ENCODE measurements around the gene MBOAT7.
A peak's percentile ranks its signal among the peaks of the same experiment; 100 is the strongest.

DNA sequence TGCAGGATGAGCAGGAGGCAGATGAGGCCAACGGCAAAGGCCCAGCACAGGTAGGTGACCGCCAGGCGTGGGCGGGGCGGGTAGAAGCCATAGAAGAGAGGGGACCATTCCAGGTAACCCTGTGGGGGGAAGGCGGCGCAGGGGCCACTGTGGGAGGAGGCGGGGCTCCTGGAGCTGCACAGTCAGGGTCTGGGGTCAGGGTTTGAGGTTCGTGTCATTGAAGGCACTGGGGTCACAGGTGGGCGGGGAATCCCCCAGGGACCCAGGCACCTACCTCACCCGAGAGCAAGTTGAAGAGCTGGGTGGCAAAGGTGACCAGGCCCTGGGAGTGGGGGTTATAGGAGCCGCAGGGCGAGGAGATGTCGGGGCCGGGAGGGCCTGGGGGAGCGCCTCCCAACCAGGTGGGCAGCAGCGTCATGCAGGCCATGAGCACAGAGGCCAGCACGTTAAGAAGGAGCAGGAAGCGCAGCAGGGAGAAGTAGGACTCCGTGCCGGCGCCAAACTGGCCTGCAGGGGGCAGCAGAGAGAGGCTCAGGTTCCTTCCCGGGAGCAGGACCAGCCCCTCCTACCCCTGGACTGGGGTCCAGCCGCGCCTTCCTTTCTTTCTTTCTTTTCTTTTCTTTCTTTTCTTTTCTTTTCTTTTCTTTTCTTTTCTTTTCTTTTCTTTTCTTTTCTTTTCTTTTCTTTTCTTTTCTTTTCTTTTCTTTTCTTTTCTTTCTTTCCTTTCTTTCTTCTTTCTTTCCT, 21.0 kb downstream of the MBOAT7 start:
- TF ChIP-seq, protein P1, sequence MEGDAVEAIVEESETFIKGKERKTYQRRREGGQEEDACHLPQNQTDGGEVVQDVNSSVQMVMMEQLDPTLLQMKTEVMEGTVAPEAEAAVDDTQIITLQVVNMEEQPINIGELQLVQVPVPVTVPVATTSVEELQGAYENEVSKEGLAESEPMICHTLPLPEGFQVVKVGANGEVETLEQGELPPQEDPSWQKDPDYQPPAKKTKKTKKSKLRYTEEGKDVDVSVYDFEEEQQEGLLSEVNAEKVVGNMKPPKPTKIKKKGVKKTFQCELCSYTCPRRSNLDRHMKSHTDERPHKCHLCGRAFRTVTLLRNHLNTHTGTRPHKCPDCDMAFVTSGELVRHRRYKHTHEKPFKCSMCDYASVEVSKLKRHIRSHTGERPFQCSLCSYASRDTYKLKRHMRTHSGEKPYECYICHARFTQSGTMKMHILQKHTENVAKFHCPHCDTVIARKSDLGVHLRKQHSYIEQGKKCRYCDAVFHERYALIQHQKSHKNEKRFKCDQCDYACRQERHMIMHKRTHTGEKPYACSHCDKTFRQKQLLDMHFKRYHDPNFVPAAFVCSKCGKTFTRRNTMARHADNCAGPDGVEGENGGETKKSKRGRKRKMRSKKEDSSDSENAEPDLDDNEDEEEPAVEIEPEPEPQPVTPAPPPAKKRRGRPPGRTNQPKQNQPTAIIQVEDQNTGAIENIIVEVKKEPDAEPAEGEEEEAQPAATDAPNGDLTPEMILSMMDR (IDR thresholded peaks at IDR 0.05; ENCODE audit: control extremely low read depth in 1 of 3, insufficient read depth in 1 of 3, low read depth in 1 of 3, low read length in 3 of 3) = peak; percentile 81 to 92 (median 91)
- no peak for TF ChIP-seq SIRT6 (IDR thresholded peaks at IDR 0.05; ENCODE audit: low read length)
- TF ChIP-seq CHD2 (IDR thresholded peaks at IDR 0.05; ENCODE audit: low read length) = no peak
- no peak for TF ChIP-seq POLR2A (IDR thresholded peaks at IDR 0.05; ENCODE audit: control extremely low read depth in 1 of 2, low read depth in 2 of 2, low read length in 2 of 2)
- TF ChIP-seq SIN3A (conservative IDR thresholded peaks at IDR 0.05 in 1 of 2, IDR thresholded peaks at IDR 0.05 in 1 of 2; ENCODE audit: low read depth in 1 of 2, low read length in 2 of 2) = peak in 1 of 2 experiments; percentile 59; a peak in 1 of 4 replicates
- no peak for TF ChIP-seq SAP30 (IDR thresholded peaks at IDR 0.05; ENCODE audit: insufficient read depth, insufficient replicate concordance, low read length)
